Testis (tissue), 5 donors: ENCODE measurements around the gene TEX26. TPM values are rescaled to one million over a fixed set of nuclear protein-coding genes. Genes with fewer than 3 reads are reported as not detected.
A peak's percentile ranks its signal among the peaks of the same experiment; 100 is the strongest.

Experiments
- DNase-seq: peaks from one replicate; pipeline ENCODE4 v3.0.0-alpha.2; 2019
- H3K27ac ChIP-seq, 2 donors: fragments of 200-600 bp; sonication (generic); one replicate each; pipeline ENCODE4 v1.5.1; 2019
- H3K27me3 ChIP-seq: fragments of 200-600 bp; sonication (generic); one replicate; pipeline ENCODE4 v1.5.1; 2019
- H3K36me3 ChIP-seq: fragments of 200-600 bp; sonication (generic); one replicate; pipeline ENCODE4 v1.5.1; 2017; ENCODE audit warnings: low read depth; ENCODE audit errors: missing control alignments
- H3K4me1 ChIP-seq: fragments of 200-600 bp; sonication (generic); one replicate; pipeline ENCODE4 v1.5.1; 2019
- H3K4me3 ChIP-seq, 2 donors: fragments of 200-600 bp; sonication (generic); one replicate each; pipeline ENCODE4 v1.5.1; 2017 to 2019
- H3K9me3 ChIP-seq: fragments of 200-600 bp; sonication (generic); one replicate; pipeline ENCODE4 v1.5.1; 2017
- POLR2A ChIP-seq: fragments of 450-650 bp; IDR thresholded peaks from one replicate; pipeline ENCODE4 v1.6.1; 2017; ENCODE audit warnings: antibody characterized with exemption, mild to moderate bottlenecking, moderate library complexity
- WGBS, 2 donors: methylation state at CpG; one replicate each; pipeline ENCODE4 v1.1.5; 2018; 5-methylcytosine and 5-hydroxymethylcytosine counted together
- intact Hi-C: fragments of 100-400 bp; cut with DNase I; formaldehyde crosslinking; loops from one replicate; pipeline ENCODE4 v1.15.1; 2023; ENCODE audit warnings: low total_unique reads
- long read RNA-seq, 2 donors: transcript quantifications; one replicate each; lab custom pipeline, GENCODE V29; 2026
- polyA plus RNA-seq: library from polyadenylated mRNA; stranded (reverse); fragments of 350-450 nt; fragmentation: Illumina TruSeq; extraction: RNeasy Lipid Tissue Mini Kit (QIAGEN cat#74804); gene quantifications from one replicate; pipeline ENCODE4 v1.2.3, GENCODE V29; 2014; ENCODE audit warnings: low read depth, low replicate concordance; ENCODE audit not compliant: insufficient read depth
- total RNA-seq, 2 donors: library from RNA; depleted of rRNA; stranded (reverse); fragments of >200 nt; gene quantifications; one replicate each; pipeline ENCODE4 v1.2.3, GENCODE V29; 2016
- TF ChIP-seq, protein P1 (sequence below), 3 experiments: fragments of 450-650 bp in 2 of 3; fragments of 200-600 bp in 1 of 3; sonication (generic) in 1 of 3; IDR thresholded peaks; one replicate each; pipeline ENCODE4 v1.5.1; 2016 to 2019; ENCODE audit warnings: antibody characterized with exemption in 3 of 3, mild to moderate bottlenecking in 2 of 3, moderate library complexity in 1 of 3

Gene TEX26
- total RNA-seq (10 to 100 TPM in 1 of 2 donors, 1 to 10 TPM in 1; 5.5 to 21.4 TPM), polyA plus RNA-seq (40.7 TPM)
- long read RNA-seq, donor 1, result 0 reads
- long read RNA-seq, donor 2, result 0 reads

DNA sequence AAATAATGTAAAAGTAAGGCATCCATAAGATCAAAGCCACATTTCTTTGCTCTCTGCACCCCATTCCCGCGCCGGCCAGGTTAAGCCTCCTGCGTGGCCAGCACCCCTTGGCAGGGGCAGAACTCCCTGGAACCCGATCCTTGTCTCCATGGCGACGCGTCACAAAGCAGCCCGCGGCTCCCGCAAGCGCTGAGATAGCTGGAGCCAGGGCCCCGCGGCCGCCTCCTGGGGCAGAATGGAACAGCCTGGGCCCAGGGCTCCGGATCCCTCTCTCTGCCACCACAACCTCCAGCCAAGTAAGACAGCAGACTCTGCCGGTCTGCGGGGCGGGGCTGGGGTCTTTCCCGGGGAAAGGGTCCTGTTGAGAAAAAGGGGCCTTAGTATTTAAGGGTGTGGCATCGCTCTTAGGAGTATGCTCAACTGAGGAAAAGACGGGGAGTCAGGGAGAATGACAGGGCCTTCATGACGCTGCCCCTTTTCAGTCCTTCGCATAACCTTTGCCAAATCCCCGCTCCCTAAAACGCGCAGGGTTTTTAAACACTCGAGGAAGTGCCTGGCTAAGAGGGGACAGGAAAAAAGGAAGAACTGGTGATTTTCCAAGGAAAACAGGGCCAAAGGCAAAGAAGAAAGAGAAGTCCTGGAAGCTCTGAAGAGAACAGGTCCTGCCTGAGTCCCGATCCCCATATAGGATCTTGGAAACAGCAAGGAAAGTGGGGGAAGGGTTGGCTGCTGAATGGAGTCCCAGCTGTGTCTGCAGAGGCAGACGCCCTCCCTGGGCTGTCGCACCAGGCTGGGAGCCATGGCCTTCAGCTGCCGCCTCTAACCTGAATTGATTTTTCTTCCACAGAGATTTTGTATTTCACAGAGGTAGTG lies at the start of gene TEX26:
Gene TEX26 (plus strand): TSS at position 176 of the 873 bp plus-strand sequence. CDS start 60 bp downstream, at position 236.
- Histone ChIP-seq H3K36me3 (no peaks in the 10 kb centered on the region), H3K9me3 (no peaks in the 10 kb centered on the region), H3K4me3 (peak within 1 kb of the TSS; percentile 26 to 34), H3K27ac (peak within 1 kb of the TSS; percentile 28 to 33), H3K27me3 (no peaks in the 10 kb centered on the region), H3K4me1 (peaks cover 23% of the 10 kb centered on the region)
- DNase-seq, result peak; percentile 65
- WGBS, 2 donors, result 36 to 45% methylated on average over 28 to 32 of the region's 32 CpGs
- intact Hi-C loops, result no loop called here
- TF ChIP-seq, protein P1, sequence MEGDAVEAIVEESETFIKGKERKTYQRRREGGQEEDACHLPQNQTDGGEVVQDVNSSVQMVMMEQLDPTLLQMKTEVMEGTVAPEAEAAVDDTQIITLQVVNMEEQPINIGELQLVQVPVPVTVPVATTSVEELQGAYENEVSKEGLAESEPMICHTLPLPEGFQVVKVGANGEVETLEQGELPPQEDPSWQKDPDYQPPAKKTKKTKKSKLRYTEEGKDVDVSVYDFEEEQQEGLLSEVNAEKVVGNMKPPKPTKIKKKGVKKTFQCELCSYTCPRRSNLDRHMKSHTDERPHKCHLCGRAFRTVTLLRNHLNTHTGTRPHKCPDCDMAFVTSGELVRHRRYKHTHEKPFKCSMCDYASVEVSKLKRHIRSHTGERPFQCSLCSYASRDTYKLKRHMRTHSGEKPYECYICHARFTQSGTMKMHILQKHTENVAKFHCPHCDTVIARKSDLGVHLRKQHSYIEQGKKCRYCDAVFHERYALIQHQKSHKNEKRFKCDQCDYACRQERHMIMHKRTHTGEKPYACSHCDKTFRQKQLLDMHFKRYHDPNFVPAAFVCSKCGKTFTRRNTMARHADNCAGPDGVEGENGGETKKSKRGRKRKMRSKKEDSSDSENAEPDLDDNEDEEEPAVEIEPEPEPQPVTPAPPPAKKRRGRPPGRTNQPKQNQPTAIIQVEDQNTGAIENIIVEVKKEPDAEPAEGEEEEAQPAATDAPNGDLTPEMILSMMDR (IDR thresholded peaks at IDR 0.05), result no peak
- no peak for TF ChIP-seq POLR2A

- intact Hi-C loops, result no loop called here
- H3K27me3 ChIP-seq, result no peaks in the 10 kb centered on the region
- DNase-seq, result no peak
- no peak overlapping the region for H3K27ac ChIP-seq
- no peaks in the 10 kb centered on the region for H3K9me3 ChIP-seq
- no peak overlapping the region for H3K4me3 ChIP-seq
- H3K36me3 ChIP-seq, result no peaks in the 10 kb centered on the region
- TF ChIP-seq POLR2A, result no peak
- TF ChIP-seq, protein P1 (IDR thresholded peaks at IDR 0.05), result no peak
- no peaks in the 10 kb centered on the region for H3K4me1 ChIP-seq
- WGBS, 2 donors, result 78 to 80% methylated on average over 13 of the region's 13 CpGs
These were observed 49.3 kb upstream of the TEX26 start for GRCh38 chr13:30882996-30883766.

DNA sequence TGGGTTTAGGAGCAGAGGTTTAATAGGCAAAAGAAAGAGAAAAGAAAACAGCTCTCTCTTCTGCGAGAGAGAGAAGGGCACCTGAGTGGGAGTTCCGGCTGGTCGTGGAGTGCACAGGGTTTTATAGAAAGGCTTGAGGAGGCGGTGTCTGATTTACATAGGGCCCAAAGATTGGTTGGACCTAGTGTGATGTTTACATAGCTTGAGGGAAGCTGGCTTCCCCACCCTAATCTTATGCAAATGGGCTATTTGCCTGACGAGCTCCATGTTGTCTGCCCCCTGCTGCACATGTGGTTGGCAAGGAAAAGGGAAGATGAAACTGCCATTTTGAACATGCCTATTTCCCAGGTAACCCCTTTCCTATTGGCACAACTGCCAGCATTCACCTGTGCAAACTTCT lies 47.9 kb upstream of the TEX26 start:
- no peaks in the 10 kb centered on the region for H3K27me3 ChIP-seq
- no peaks in the 10 kb centered on the region for H3K4me1 ChIP-seq
- no peak for TF ChIP-seq POLR2A
- TF ChIP-seq, protein P1 (IDR thresholded peaks at IDR 0.05), result no peak
- no peaks in the 10 kb centered on the region for H3K36me3 ChIP-seq
- H3K4me3 ChIP-seq, result no peak overlapping the region
- no peak for DNase-seq
- H3K27ac ChIP-seq, result no peak overlapping the region
- intact Hi-C loops, result no loop called here
- 89 to 96% methylated on average over 5 of the region's 5 CpGs for WGBS, 2 donors
- no peaks in the 10 kb centered on the region for H3K9me3 ChIP-seq

DNA sequence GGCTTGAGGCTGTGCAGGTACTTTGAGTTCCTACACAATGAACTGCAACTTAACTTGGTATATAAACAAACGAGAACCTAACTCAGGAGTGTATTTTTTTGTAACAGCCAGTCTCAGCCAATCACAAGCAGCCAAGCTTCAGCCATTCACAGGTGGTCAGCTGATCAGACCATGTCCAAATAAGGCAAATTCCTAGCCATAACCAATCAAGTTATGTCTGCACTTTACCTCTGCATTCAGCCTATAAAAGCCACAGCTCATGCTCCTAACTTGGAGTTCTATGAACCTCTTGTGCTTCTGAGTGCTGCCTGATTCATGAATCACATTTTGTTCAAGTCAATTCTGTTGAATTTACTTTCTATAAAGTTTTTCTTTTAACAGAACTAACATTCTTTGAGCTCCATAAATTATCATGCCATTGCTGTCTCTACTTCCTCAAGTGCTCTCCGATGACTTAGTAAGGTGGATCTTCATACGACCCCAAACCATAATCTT lies 43.2 kb upstream of the TEX26 start:
- Histone ChIP-seq H3K36me3 (no peaks in the 10 kb centered on the region), H3K27ac (no peak overlapping the region), H3K27me3 (no peaks in the 10 kb centered on the region), H3K4me1 (no peaks in the 10 kb centered on the region), H3K4me3 (no peak overlapping the region), H3K9me3 (no peaks in the 10 kb centered on the region)
- TF ChIP-seq, protein P1 (IDR thresholded peaks at IDR 0.05), result no peak
- no peak for TF ChIP-seq POLR2A
- intact Hi-C loops, result no loop called here
- WGBS, 2 donors, result 89 to 97% methylated on average over 3 of the region's 3 CpGs
- no peak for DNase-seq
